Measurements from ENCODE around the gene OVAAL. TPM values are rescaled to one million over a fixed set of nuclear protein-coding genes. Genes with fewer than 3 reads are reported as not detected.

Gene OVAAL
- total and polyA plus RNA-seq, 2 of the 4 experiments (the other 2 are of a cell fraction), result not detected

GRCh38 chr1:180598333-180598974 lies 39.7 kb downstream of the OVAAL start:
- no peak overlapping the region for H3K56ac ChIP-seq (ENCODE audit: extremely low read depth, insufficient read depth, low read length)
- no peaks in the 10 kb centered on the region for H3K36me3 ChIP-seq (ENCODE audit: control insufficient read depth, insufficient read depth, low read length)
- H2AK9ac ChIP-seq (replicated peaks; ENCODE audit: low read depth, low read length, poor library complexity), result no peak overlapping the region
- H3K27me3 ChIP-seq (ENCODE audit: control insufficient read depth, insufficient read depth, low read length), result no peaks in the 10 kb centered on the region
- no CpG with 5 or more reads among the region's 6 CpGs for WGBS, 2 experiments (ENCODE audit: extremely low coverage in 2 of 2, insufficient read length in 1 of 2)
- no peak overlapping the region for H3K4ac ChIP-seq (ENCODE audit: low read depth, low read length)
- no peak overlapping the region for H3K18ac ChIP-seq (ENCODE audit: low read depth, low read length)
- no peak overlapping the region for H2AFZ ChIP-seq (replicated peaks; ENCODE audit: low read length, poor library complexity)
- H3K4me1 ChIP-seq (ENCODE audit: control insufficient read depth, insufficient read depth, low read length), result no peaks in the 10 kb centered on the region
- no peak overlapping the region for H3K9ac ChIP-seq (ENCODE audit: low read depth, low read length)
- no peak overlapping the region for H3K4me2 ChIP-seq (ENCODE audit: low read depth, low read length)
- H3K9me3 ChIP-seq (ENCODE audit: control insufficient read depth, insufficient read depth, low read length), result no peaks in the 10 kb centered on the region
- H3K4me3 ChIP-seq (ENCODE audit: insufficient read depth, low read depth, low read length), result no peak overlapping the region
- H4K8ac ChIP-seq (ENCODE audit: low read depth in 2 of 2, low read length in 2 of 2), result no peak overlapping the region
- H2AK5ac ChIP-seq (ENCODE audit: low read depth, low read length), result no peak overlapping the region
- intact Hi-C loops (cut with micrococcal nuclease) (no loop called here), in situ Hi-C loops (cut with MboI; ENCODE audit: low sequenced_read_pairs) (no loop called here), dilution Hi-C loops (cut with HindIII; ENCODE audit: low sequenced_read_pairs, unreplicated experiment) (no loop called here)
- TF ChIP-seq USF2 (IDR thresholded peaks at IDR 0.05; ENCODE audit: low read depth, low read length) (no peak), POLR2A (IDR thresholded peaks at IDR 0.05; ENCODE audit: low read depth, low read length) (no peak), FOS (IDR thresholded peaks at IDR 0.05; ENCODE audit: low read depth, low read length) (no peak)
- ATAC-seq (ENCODE audit: low read depth) (no peak), DNase-seq (no peak)
- no peaks in the 10 kb centered on the region for H4K20me1 ChIP-seq (ENCODE audit: insufficient read depth, low read length)
- H3K27ac ChIP-seq (ENCODE audit: insufficient read depth, low read length), result no peak overlapping the region
- H4K5ac ChIP-seq (ENCODE audit: low read depth, low read length), result no peak overlapping the region
- H2BK15ac ChIP-seq (ENCODE audit: low read depth, low read length), result no peak overlapping the region
- H3K23ac ChIP-seq (ENCODE audit: low read depth, low read length), result no peak overlapping the region
- no peak overlapping the region for H2BK5ac ChIP-seq (ENCODE audit: low read depth, low read length, poor library complexity, severe bottlenecking)
- ChIA-PET POLR2A (ENCODE audit: unreplicated experiment) (no interaction called here), CTCF (no interaction called here)
- H3K14ac ChIP-seq (replicated peaks; ENCODE audit: low read depth, low read length), result no peak overlapping the region
- no peaks in the 10 kb centered on the region for H3K9me1 ChIP-seq (ENCODE audit: insufficient read depth, low read length)
- H2BK120ac ChIP-seq (ENCODE audit: low read depth, low read length), result no peak overlapping the region
- no peaks in the 10 kb centered on the region for H3K79me1 ChIP-seq (ENCODE audit: low read depth in 1 of 2, low read length in 2 of 2)
- no peak overlapping the region for H4K91ac ChIP-seq (ENCODE audit: insufficient read depth, low read depth, low read length)
- BruUV-seq (replicated peaks), result no TSS peak
- no peak overlapping the region for H2BK20ac ChIP-seq (ENCODE audit: low read depth, low read length)

All from IMR-90 (cell line).